Germinal center (tissue), 1 donor: ENCODE measurements around the gene COPS7B.
"Not testable (repeated sequence)": the region's sequence is repeated elsewhere in the genome, so short reads cannot be mapped to it uniquely, and the experiment has no call there.

ENCODE experiments used
- DNase-seq: peaks from one replicate; pipeline ENCODE4 v3.0.0; 2012; ENCODE audit warnings: mixed read lengths, low spot score

COPS7B gene

DNA sequence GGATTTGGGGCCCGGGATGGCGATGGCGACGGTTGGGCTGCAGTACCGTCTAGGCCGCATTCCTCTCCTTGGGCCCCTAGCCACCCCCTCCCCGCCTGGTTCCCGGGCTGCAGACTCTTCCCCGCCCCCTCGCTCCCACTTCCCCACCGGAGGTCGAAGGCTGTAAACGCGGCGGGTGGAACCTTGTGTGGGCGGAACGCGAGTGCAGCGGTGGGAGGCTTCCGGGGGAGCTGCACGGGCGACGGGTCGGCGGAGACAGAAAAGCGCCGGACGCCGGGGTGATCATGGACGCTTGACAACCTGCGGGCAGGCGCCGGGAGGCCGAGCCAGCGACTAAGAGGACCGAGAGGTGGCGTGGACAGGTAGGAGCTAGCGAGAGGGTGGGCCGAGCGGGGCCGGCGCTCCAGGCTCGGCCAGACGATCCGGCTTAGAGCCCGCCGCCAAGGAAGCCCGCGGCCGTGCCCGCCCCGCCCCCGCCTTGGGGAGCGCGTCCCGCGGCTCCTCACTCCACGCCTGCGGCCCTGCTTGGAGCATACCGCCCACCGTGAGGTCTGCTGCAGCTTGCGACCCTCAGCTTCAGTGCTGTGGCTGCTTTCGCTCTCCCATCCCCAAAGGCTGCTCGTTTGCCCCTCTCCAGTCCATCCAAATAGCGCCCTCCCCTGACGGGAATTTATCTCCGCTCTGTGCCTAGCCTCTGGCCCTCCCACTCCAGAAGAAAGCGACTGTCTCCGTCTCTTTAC lies at the start of gene COPS7B:
Gene COPS7B (plus strand): TSS at position 269 of the 740 bp plus-strand sequence. CDS start 2,126 bp downstream, outside the sequence.
- peak; percentile 81 for DNase-seq

GRCh38 chr2:231737761-231738160 lies 48.5 kb upstream of the COPS7B start:
- DNase-seq, result no peak

DNA sequence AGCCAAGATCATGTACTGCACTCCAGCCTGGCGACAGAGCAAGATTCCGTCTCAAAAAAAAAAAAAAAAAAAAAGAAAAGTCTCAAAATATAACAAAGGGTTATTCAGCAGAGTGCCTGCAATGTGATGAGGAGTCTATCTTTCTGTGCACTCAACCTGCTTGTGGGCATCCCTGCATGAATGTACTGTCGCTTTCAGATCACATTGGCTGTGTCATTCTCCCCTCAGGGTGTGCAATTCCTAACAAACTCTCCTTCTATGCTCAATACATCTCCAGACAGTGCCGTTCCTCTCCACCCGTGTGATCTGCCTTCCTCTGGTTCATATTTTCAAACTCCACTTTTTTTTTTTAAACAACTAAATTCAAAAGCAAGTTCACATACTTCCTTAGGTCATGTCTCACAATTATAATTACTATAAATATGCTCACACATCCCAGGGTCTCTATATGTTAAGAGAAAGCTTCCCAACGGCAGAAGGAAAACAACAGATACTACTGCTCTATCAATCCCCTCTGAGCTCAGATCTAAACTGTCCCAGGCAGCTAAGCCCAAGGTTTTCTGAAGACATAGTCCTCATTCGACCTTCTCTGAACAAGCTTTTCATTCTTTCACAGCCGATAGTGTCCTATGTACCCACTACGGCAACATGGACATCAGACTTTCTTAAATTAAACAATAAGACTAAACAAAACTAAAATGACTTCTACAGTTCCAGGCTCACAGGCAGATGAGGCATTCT lies 42.7 kb upstream of the COPS7B start:
- DNase-seq, result no peak

DNA sequence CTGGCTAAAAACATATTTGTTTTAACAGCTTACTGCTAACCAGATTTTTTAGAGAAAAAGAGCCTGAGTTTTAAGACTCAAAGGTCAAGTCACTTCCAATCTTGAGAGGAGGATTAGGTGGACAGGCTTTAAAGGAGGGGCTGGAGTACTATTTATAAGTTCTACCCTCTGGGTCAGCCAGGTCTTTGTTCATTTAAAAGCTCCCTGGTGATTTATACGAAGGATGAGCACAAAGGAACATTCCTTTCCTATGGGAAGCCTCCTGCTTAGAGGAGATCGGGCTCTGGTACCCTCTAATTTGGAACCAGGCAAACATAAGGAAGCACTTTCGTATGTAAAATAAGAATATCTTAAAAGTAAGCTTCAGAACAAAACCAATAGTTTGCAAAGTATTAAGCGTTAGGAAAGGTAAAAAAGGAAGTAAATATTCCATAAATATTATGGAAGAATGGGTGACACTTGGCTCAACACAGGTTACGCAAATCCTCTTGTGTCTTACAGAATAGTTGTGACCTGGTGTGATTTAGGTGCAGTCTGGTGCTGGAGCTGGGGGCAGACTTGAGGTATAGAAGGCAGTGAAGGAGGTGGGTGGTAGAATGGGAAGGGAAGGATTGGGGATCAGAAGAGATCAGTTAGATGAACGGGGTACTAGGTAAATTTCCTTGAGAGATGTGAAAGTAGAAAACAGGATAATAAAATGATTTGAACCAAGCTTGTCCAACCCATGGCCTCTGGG lies 40.8 kb upstream of the COPS7B start:
- no peak for DNase-seq

- DNase-seq, result not testable (repeated sequence)
These were observed 37.9 kb upstream of the COPS7B start for GRCh38 chr2:231748153-231748896.

GRCh38 chr2:231749016-231749415 lies 37.2 kb upstream of the COPS7B start:
- DNase-seq, result not testable (repeated sequence)

GRCh38 chr2:231751042-231751815 lies 35.0 kb upstream of the COPS7B start:
- no peak for DNase-seq

- no peak for DNase-seq
These were observed 34.2 kb upstream of the COPS7B start for GRCh38 chr2:231752061-231752460.

GRCh38 chr2:231761735-231762134 lies 24.5 kb upstream of the COPS7B start:
- no peak for DNase-seq

DNA sequence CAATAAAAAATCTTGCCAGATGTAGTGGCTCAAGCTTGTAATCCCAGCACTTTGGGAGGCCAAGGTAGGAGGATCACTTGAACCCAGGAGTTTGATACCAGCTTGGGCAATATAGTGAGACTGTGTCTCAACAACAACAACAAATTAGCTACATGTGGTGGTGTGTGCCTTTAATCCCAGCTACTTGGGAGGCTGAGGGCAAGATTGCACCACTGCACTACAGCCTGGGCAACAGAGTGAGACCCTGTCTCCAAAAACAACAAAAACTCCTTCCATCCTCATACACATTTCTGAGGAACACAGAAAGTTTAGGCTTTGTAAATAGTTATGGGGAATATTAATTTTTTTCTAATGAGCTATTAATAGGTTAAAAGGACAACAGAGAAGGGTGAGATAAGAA lies 22.1 kb upstream of the COPS7B start:
- DNase-seq, result no peak

DNA sequence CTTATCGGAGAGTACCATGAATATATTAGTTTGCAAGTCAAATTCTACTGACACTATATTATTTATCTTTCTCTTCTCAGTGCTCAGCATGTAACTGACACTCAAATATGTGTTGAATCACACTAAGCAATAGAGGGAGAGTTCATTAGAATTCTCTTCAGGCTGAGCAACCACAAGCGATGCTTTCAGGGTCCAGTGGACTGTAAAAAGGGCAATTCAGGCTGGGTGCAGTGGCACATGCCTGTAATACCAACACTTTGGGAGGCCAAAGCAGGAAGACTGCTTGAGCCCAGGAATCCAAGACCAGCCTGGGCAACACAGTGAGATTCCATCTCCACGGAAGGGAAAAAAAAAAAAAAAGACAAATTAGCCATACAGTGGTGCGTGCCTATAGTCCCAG lies 21.5 kb upstream of the COPS7B start:
- no peak for DNase-seq

DNA sequence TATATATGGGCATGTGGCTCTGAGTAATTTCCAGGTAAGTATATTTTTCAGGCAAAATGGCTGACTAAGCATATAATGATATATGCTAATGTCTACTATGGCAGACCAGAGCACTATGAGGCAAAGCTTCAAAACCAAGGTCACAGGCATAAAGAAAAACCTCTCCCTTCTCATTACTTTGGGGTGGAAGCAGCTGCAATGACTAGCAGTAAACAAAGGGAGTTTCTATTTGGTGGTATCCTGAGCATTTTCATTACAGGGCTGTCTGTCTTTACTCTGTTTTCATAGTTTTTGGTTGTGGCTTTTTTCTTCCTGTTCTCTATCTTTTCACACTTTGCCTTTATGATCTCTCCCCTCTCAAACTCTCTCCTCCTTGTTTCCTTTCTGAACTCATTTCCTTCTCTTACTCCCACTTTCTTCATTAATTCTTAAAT lies 20.7 kb upstream of the COPS7B start:
- DNase-seq, result no peak

GRCh38 chr2:231769170-231770136 lies 16.8 kb upstream of the COPS7B start:
- DNase-seq, result no peak

GRCh38 chr2:231780123-231780908 lies 5.9 kb upstream of the COPS7B start:
- peak; percentile 43 for DNase-seq

GRCh38 chr2:231780909-231781797 lies 5.1 kb upstream of the COPS7B start, which contains the start of gene PDE6D:
TSS of gene PDE6D (minus strand) at chr2:231781282. CDS start at chr2:231781114, 168 bp downstream.
- DNase-seq, result peak; percentile 99

- DNase-seq, result peak; percentile 10
These were observed 4.2 kb upstream of the COPS7B start for GRCh38 chr2:231781798-231782726.

- no peak for DNase-seq
These were observed 832 bp upstream of the COPS7B start for GRCh38 chr2:231785413-231785812.
